ENCODE data around the gene LRRC3. TPM values are rescaled to one million over a fixed set of nuclear protein-coding genes. Genes with fewer than 3 reads are reported as not detected.
A peak's percentile ranks its signal among the peaks of the same experiment; 100 is the strongest.

Gene LRRC3
- total and polyA plus RNA-seq, 2 donors from 2014 or later, result 0.60 to 1.4 TPM

GRCh38 chr21:44406953-44407352, 48.4 kb upstream of the LRRC3 start:
- DNase-seq, result peak in 1 of 5 donors; percentile 9
- FAIRE-seq, result no peak
- no peak overlapping the region for H3K4me3 ChIP-seq (ENCODE audit: low read length in 3 of 3)
- TF ChIP-seq, protein P1, sequence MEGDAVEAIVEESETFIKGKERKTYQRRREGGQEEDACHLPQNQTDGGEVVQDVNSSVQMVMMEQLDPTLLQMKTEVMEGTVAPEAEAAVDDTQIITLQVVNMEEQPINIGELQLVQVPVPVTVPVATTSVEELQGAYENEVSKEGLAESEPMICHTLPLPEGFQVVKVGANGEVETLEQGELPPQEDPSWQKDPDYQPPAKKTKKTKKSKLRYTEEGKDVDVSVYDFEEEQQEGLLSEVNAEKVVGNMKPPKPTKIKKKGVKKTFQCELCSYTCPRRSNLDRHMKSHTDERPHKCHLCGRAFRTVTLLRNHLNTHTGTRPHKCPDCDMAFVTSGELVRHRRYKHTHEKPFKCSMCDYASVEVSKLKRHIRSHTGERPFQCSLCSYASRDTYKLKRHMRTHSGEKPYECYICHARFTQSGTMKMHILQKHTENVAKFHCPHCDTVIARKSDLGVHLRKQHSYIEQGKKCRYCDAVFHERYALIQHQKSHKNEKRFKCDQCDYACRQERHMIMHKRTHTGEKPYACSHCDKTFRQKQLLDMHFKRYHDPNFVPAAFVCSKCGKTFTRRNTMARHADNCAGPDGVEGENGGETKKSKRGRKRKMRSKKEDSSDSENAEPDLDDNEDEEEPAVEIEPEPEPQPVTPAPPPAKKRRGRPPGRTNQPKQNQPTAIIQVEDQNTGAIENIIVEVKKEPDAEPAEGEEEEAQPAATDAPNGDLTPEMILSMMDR (IDR thresholded peaks at IDR 0.05; ENCODE audit: borderline replicate concordance, extremely low read depth, insufficient read depth), result no peak
- no peak overlapping the region for H3K9ac ChIP-seq (ENCODE audit: low read length in 3 of 3)
- H3K27me3 ChIP-seq (ENCODE audit: control insufficient read depth, insufficient read depth, low read length), result no peaks in the 10 kb centered on the region
- H3K9me3 ChIP-seq (ENCODE audit: control insufficient read depth in 2 of 3, insufficient read depth in 1 of 3, low read length in 3 of 3), result peaks cover 0 to 2% (median 0%) of the 10 kb centered on the region in 3 donors
- intact Hi-C loops (cut with DNase I), result no loop called here
- no peaks in the 10 kb centered on the region for H3K36me3 ChIP-seq (ENCODE audit: control insufficient read depth in 2 of 3, insufficient read depth in 3 of 3, low read length in 3 of 3)
- no peak overlapping the region for H3K27ac ChIP-seq (ENCODE audit: low read depth in 2 of 2, low read length in 2 of 2)
- H3K4me1 ChIP-seq (ENCODE audit: control insufficient read depth in 2 of 3, insufficient read depth in 2 of 3, low read depth in 1 of 3, low read length in 3 of 3), result no peaks in the 10 kb centered on the region

GRCh38 chr21:44407493-44407892, 47.8 kb upstream of the LRRC3 start:
- Histone ChIP-seq H3K9me3 (ENCODE audit: control insufficient read depth in 2 of 3, insufficient read depth in 1 of 3, low read length in 3 of 3) (peaks cover 0 to 2% (median 0%) of the 10 kb centered on the region in 3 donors), H3K9ac (ENCODE audit: low read length in 3 of 3) (no peak overlapping the region), H3K4me3 (ENCODE audit: low read length in 3 of 3) (no peak overlapping the region), H3K4me1 (ENCODE audit: control insufficient read depth in 2 of 3, insufficient read depth in 2 of 3, low read depth in 1 of 3, low read length in 3 of 3) (no peaks in the 10 kb centered on the region), H3K27me3 (ENCODE audit: control insufficient read depth, insufficient read depth, low read length) (no peaks in the 10 kb centered on the region), H3K36me3 (ENCODE audit: control insufficient read depth in 2 of 3, insufficient read depth in 3 of 3, low read length in 3 of 3) (no peaks in the 10 kb centered on the region), H3K27ac (ENCODE audit: low read depth in 2 of 2, low read length in 2 of 2) (no peak overlapping the region)
- DNase-seq (no peak), FAIRE-seq (no peak)
- intact Hi-C loops (cut with DNase I), result no loop called here
- TF ChIP-seq, protein P1 (IDR thresholded peaks at IDR 0.05; ENCODE audit: borderline replicate concordance, extremely low read depth, insufficient read depth), result no peak

DNA sequence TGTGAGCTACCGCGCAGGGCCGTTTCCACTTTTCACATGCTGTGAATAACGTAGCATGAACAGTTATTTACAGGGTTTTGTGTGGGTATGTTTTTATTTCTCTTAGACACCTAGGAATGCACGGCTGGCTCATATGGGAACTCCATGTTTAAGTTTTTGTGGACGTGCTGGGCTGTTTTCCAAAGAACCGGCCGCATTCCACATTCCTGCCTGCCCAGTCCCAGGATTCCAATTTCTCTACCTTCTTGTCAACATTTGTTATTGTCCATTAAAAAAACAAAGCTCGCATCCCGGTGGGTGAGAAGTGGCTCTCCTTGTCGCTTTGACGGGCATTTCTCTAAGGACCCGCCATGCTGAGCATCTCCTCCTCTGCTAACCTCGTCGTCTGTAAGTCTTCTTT, 47.1 kb upstream of the LRRC3 start:
- no peak overlapping the region for H3K9ac ChIP-seq (ENCODE audit: low read length in 3 of 3)
- no peaks in the 10 kb centered on the region for H3K27me3 ChIP-seq (ENCODE audit: control insufficient read depth, insufficient read depth, low read length)
- peaks cover 0 to 2% (median 0%) of the 10 kb centered on the region in 3 donors for H3K9me3 ChIP-seq (ENCODE audit: control insufficient read depth in 2 of 3, insufficient read depth in 1 of 3, low read length in 3 of 3)
- DNase-seq (no peak), FAIRE-seq (no peak)
- H3K4me1 ChIP-seq (ENCODE audit: control insufficient read depth in 2 of 3, insufficient read depth in 2 of 3, low read depth in 1 of 3, low read length in 3 of 3), result no peaks in the 10 kb centered on the region
- H3K4me3 ChIP-seq (ENCODE audit: low read length in 3 of 3), result no peak overlapping the region
- TF ChIP-seq, protein P1 (IDR thresholded peaks at IDR 0.05; ENCODE audit: borderline replicate concordance, extremely low read depth, insufficient read depth), result no peak
- no peaks in the 10 kb centered on the region for H3K36me3 ChIP-seq (ENCODE audit: control insufficient read depth in 2 of 3, insufficient read depth in 3 of 3, low read length in 3 of 3)
- H3K27ac ChIP-seq (ENCODE audit: low read depth in 2 of 2, low read length in 2 of 2), result no peak overlapping the region
- intact Hi-C loops (cut with DNase I), result no loop called here
